CD1c-positive myeloid dendritic cell (primary cell): ENCODE results near the gene SLC7A14.

Experiments used
- DNase-seq: peaks from one replicate; pipeline ENCODE4 v3.0.0-alpha.2; 2016; ENCODE audit errors: extremely low spot score

SLC7A14 gene

DNA sequence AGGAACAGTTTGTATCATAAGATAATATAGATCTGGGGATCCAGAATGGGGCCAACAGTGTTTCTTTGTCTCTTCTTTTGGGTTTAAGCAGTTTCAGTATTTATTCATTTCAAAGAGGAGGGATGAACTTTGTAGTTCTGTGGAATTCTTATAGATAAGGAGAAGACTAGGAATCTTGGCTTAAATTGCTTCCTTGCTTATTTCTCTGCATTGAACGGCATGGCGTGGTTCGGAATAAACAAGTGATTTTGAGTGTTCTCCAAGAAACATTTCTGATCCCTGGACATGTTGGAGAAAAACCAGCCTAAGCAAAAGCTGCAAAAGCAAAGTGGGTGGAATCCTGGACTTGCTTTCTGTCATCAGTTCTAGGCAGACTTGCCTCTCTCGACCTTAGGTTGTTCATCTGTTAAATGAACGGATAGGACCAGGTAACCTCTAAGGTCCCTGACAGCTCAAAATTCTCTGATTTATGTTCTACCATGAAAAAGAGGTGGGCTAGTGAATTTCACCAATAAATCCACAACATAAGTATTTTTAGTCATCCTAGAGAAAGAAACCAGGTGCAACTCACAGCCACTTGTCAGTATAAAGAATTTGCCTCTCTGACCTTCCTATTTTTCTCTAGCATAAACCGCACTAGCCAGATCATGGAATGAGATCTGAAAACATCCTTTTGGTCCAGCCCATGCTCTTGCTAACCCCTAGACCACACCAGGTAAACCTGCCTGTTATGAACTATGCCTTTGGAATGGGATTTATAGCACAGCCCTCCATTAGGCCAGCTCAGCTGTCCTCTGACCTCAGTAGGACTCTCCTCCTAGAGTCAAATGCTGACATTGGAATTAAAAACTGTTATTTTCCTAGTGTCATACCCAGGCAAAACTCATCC is 88.4 kb downstream of the SLC7A14 start:
- DNase-seq = no peak

DNA sequence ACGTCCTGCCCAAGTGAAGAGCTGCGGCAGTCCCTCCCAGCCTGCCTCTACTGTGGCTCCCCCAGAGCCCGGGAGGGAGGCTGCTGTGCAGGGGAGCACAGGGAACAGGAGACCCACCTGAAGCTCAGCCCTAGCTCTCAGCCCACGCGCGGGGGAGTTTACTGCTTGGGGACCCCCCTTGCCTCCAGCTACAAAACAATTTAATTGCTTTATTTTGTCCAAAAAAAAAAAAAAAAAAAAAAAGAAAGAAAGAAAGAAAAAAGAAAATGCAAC is 89.1 kb downstream of the SLC7A14 start:
- no peak for DNase-seq

DNA sequence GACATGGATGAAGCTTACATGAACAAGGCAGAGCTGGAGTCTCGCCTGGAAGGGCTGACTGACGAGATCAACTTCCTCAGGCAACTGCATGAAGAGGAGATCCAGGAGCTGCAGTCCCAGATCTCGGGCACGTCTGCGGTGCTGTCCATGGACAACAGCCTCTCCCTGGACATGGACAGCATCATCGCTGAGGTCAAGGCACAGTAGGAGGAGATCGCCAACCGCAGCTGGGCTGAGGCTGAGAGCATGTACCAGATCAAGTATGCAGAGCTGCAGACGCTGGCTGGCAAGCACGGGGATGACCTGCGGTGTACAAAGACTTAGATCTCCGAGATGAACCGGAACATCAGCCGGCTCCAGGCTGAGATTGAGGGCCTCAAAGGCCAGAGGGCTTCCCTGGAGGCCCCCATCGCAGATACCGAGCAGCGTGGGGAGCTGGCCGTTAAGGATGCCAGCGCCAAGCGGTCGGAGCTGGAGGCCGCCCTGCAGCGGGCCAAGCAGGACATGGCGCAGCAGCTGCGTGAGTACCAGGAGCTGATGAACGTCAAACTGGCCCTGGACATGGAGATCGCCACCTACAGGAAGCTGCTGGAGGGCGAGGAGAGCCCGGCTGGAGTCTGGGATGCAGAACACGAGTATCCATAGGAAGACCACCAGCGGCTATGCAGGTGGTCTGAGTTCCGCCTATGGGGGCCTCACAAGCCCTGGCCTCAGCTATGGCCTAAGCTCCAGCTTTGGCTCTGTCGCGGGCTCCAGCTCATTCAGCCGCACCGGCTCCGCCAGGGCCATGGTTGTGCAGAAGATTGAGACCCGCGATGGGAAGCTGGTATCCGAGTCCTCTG is 89.6 kb downstream of the SLC7A14 start:
- no peak for DNase-seq

GRCh38 chr3:170494766-170495165 is 91.1 kb downstream of the SLC7A14 start:
- no peak for DNase-seq

GRCh38 chr3:170493712-170494182 is 92.1 kb downstream of the SLC7A14 start:
- DNase-seq = no peak

GRCh38 chr3:170491901-170492300 is 94.0 kb downstream of the SLC7A14 start:
- no peak for DNase-seq

GRCh38 chr3:170490828-170491560 is 94.9 kb downstream of the SLC7A14 start:
- DNase-seq = no peak

- no peak for DNase-seq
These were observed 97.1 kb downstream of the SLC7A14 start for GRCh38 chr3:170488802-170489201.

- no peak for DNase-seq
These were observed 98.8 kb downstream of the SLC7A14 start for GRCh38 chr3:170487031-170487430.

DNA sequence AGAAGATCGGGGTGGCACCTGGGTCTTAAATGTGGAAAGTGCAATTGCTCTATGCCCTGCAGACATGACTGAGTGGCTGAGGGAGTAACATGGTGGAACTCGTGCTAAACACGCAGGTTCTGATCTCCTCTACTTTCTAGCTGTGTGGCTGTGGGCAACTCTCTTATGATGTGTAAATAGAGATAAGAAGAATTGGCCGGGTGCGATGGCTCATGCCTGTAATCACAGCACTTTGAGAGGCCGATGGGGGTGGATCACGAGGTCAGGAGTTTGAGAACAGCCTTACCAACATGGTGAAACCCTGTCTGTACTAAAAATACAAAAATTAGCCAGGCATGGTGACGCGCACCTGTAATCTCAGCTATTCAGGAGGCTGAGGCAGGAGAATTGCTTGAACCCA is 99.5 kb downstream of the SLC7A14 start:
- no peak for DNase-seq

- DNase-seq = no peak
These were observed 100.2 kb downstream of the SLC7A14 start for GRCh38 chr3:170485696-170486095.

- DNase-seq = no peak
These were observed 100.6 kb downstream of the SLC7A14 start for GRCh38 chr3:170485294-170485693.

DNA sequence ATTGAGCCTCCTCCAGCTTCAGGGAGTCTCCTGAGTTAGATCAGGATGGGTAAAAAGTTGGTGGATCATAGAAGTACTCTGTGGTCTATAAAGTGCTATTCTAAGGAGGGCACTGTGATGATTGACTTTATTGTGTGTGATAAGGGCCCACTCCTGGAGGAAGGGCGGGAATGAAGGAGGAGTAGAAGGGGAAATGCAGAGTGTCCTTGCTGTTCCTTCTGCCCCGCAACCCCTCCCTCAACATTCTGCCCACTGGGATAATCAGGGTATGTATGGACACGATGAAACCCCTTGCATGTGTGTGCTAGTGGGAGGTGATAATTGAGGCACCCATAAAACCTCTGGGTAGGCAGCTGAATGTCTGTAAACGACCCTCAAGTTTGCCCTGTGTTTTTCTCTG is 101.0 kb downstream of the SLC7A14 start:
- DNase-seq = no peak

GRCh38 chr3:170483485-170484262 is 102.2 kb downstream of the SLC7A14 start:
- DNase-seq = no peak

GRCh38 chr3:170482199-170482598 is 103.7 kb downstream of the SLC7A14 start:
- DNase-seq = no peak

DNA sequence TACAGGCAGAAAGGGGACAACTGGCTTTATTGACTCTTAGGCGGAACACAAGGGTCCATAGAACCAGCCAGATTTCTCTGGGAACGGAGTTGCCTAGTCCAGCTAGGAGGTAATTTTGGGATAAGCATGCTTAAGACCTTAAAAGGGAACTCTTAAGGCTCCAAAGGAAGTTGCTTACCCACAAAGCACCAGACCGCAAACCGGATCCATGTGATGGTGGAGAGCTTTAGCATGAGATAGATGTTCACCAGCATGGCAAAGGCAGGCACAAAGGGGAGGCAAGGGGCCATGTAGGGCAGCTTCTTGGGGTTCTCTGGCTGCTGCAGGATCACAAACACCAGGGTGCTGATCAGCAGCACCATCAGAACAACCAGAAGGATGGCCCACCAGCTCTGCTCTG is 105.8 kb downstream of the SLC7A14 start:
- DNase-seq = no peak

- DNase-seq = no peak
These were observed 108.5 kb downstream of the SLC7A14 start for GRCh38 chr3:170477395-170477794.

- no peak for DNase-seq
These were observed 109.6 kb downstream of the SLC7A14 start for GRCh38 chr3:170476291-170476690.

DNA sequence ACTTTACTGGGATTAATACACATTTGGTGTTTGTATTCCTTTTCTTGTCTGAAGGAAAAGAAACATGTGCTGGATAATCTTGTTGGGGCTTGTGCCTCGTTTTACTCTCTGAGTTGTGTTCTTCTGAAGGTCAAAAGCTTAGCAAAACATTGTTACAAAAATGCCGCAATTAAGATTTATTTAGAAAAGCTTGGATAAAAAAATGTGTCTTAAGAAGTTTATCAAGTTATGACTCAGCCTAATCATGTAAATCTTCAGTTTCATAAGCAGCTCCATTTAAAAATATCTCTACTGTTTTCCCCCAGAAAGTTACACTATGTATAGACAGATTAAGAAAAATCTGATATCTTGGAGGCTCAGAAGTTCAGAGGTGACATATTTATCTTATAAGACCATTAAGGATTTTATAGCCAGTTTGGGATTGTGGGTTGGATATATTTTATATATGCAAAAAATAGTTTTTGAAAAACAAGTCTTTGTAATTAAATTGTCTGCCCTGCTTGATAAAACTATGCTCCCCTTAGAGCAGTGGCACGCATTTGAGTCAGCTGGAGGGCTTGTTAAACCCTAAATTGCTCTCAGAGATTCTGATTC is 110.7 kb downstream of the SLC7A14 start:
- no peak for DNase-seq

- no peak for DNase-seq
These were observed 112.5 kb downstream of the SLC7A14 start for GRCh38 chr3:170473358-170473757.

DNA sequence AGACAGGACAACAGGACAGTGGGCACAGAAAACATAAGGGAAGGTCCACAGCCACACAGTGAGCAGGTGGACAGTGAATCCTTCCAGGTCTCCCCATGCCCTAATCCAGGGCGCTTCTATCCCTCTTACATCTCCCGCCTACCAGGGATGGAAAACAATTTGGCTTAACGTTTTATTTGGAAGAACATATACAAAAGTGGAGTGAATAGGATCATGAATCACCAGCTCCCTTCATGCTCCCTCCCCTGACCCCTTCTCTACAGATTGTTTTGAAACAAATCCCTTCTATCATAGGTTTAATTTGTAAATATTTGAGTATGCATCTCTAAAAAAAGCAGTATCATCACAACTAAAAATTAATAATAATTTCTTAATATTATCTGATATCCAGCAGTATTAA is 114.7 kb downstream of the SLC7A14 start:
- no peak for DNase-seq
